HG03139 (cell line): ENCODE data around the gene EIF3C.
"Not testable (repeated sequence)": the region's sequence is repeated elsewhere in the genome, so short reads cannot be mapped to it uniquely, and the experiment has no call there.

Experiments used
- ATAC-seq: cut with Tn5 transposase; IDR thresholded peaks from one replicate; pipeline ENCODE4 v1.9.1; 2021; ENCODE audit not compliant: unreplicated experiment

EIF3C gene, protein sequence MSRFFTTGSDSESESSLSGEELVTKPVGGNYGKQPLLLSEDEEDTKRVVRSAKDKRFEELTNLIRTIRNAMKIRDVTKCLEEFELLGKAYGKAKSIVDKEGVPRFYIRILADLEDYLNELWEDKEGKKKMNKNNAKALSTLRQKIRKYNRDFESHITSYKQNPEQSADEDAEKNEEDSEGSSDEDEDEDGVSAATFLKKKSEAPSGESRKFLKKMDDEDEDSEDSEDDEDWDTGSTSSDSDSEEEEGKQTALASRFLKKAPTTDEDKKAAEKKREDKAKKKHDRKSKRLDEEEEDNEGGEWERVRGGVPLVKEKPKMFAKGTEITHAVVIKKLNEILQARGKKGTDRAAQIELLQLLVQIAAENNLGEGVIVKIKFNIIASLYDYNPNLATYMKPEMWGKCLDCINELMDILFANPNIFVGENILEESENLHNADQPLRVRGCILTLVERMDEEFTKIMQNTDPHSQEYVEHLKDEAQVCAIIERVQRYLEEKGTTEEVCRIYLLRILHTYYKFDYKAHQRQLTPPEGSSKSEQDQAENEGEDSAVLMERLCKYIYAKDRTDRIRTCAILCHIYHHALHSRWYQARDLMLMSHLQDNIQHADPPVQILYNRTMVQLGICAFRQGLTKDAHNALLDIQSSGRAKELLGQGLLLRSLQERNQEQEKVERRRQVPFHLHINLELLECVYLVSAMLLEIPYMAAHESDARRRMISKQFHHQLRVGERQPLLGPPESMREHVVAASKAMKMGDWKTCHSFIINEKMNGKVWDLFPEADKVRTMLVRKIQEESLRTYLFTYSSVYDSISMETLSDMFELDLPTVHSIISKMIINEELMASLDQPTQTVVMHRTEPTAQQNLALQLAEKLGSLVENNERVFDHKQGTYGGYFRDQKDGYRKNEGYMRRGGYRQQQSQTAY

DNA sequence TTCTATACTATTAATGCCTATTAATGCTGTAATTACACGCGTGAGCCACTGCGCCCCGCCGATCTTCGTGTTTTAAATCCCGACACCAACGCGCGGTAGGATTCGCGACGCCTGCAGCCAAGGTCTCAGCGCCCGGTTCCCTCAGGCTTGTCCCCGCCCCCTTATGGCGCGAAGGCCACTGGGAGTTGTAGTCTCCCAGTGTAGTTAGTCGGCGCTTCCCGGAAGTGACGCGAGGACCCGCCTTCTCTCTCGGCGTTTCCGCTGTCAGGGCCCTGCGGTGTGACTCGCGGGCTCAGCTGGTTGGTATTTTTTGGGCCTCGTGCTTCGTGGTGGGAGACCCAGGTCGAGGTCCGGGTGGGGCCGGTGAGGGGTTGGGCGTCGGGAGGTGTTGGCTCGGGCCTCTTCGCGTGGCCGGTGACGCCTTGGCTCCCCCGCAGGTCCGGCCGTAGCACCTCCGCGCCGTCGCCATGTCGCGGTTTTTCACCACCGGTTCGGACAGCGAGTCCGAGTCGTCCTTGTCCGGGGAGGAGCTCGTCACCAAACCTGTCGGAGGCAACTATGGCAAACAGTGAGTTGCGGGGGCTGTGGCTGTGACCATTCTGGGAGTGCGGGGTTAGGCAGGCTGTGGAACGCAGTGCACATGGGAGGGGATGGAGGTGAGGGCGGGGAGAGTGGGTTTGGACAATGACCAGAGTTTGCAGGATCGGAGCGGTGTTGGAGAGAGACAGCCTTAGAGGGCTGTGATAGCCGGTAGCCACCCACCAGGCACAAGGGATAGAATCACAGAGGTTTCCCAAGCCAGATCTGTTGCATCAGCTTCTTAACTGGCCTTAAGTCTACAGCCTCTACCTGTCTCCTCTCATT, at the start of gene EIF3C:
EIF3C (plus strand) TSS at position 245 of the 864 bp plus-strand sequence; CDS start at position 468, 223 bp downstream.
- ATAC-seq, result peak; percentile 96

DNA sequence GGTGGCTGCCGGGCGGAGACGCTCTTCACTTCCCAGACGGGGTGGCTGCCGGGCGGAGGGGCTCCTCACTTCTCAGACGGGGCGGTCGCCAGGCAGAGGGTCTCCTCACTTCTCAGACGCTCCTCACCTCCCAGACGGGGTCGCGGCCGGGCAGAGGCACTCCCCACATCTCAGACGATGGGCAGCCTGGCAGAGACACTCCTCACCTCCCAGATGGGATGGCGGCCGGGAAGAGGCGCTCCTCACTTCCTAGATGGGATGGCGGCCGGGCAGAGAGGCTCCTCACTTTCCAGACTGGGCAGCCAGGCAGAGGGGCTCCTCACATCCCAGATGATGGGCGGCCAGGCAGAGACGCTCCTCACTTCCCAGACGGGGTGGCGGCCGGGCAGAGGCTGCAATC, 45.0 kb upstream of the EIF3C start:
- ATAC-seq, result not testable (repeated sequence)

DNA sequence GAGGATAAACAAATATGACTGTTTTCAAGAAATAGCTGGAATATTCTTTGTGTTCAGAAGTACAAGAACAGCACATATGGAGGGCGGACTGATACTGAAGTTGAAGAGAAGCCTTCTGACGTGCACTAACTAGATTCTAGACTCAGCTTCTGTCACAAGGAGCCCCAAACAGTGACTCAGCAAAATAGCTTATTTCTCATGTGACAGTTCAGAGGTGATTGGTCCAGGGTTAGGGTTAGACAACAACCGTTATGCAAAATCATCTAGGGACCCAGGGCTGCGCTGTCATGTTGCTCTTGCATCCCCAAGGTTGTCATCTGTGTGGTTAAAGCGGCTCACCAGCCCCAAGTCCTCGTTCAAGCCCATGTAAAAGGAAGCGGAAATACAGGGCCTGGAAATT, 43.8 kb upstream of the EIF3C start:
- not testable (repeated sequence) for ATAC-seq

DNA sequence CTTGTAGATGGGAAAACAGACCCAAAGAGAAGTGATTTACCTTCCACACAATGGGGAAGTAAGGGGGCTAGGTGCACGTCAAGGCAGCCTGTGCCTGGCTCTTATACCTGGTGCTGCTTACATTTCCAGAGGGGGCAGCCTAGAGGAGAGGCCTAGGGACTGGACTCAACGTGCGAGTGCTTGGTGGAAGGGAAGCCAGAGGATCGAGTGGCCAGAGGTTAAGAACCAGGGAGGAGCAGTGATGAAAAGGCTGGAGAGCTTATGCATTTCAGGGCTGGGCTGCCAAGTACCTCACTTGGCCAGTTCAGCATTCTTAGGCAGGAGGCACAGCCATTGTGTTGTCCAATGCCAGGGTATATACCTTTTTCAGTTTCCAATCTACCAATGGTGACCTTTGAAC, 43.1 kb upstream of the EIF3C start:
- ATAC-seq, result not testable (repeated sequence)

DNA sequence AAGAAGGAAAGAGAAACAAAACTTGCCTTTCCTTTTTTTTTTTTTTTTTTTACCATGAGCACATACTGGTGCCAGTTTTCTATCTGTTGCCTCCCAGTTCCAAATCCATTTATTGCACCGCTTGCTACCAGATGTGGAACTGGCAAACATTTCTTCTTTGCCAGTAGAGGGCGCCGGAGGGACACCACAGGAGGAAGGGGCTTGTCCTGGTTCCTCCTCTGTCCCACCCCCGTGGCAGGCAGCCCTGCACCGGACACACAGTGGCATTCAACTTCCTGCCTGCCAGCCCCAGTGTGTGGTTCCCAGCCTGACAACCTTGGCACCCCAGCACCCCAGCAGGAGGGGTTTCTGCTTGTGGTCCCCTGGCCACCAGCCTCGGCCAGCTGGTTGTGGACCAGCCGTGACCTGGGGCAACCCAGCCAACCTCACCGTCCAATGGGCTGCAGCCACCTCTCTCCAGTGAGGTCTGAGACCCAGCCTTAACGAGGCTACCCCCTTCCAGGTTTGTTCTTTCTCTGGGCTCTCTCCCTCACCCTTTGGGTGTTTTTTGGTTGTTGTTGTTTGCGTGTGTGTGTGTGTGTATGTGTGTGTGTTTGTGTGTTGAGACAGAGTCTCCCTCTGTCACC, 22.8 kb upstream of the EIF3C start:
- ATAC-seq, result not testable (repeated sequence)

DNA sequence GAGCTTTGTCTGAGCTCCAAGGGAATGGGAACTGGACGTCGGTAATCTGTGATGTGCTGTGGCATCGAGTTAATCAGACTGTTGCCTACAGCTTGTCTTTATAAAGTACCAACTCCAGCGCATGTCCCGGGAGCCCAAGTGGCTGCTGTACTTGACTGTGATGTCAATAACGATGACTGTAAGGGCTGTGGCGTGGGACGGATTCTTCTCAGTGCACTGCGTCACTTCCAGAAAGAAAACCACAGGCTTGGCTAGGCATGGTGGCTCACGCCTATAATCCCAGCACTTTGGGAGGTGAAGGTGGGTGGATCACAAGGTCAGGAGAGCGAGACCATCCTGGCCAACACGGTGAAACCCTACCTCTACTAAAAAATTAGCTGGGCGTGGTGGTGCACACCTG, 21.8 kb upstream of the EIF3C start:
- ATAC-seq, result not testable (repeated sequence)

DNA sequence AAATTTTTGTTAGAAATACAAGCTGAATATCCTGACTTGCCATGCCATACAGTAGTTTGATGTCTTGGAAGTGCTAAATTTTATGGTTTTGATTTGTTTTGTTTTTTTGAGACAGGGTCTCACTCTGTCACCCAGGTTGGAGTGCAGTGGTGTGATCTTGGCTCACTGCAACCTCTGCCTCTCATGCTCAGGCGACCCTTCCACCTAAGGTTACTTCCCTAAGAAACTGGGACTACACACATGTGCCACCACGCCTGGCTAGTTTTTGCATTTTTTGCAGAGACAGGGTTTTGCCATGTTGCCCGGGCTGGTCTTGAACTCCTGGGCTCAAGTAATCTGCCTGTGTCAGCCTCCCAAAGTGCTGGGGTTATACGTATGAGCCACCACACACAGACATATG, 19.5 kb upstream of the EIF3C start:
- not testable (repeated sequence) for ATAC-seq

DNA sequence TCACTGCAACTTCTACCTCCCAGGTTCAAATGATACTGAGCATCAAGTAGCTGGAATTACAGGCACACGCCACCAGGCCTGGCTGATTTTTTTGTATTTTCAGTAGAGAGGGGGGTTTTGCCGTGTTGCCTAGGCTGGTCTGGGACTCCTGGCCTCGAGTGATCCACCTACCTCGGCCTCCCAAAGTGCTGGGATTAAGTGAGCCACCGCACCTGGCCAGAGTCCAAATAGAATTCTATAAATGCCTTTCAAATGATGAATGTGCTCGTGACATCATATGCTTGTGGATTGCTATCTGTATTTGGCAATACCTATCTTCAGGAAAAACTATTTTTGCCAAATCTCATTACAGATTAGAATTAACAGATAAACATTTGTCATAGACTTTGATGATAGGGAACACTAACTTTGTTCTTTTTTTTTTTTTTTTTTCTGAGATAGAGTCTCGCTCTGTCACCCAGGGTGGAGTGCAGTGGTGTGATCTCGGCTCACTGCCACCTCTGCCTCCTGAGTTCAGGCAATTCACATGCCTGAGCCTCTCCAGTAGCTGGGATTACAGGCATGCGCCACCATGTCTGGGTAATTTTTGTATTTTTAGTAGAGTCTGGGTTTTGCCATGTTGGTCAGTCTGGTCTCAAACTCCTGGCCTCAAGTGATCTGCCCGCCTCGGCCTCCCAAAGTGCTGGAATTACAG, 17.9 kb upstream of the EIF3C start:
- ATAC-seq, result not testable (repeated sequence)

DNA sequence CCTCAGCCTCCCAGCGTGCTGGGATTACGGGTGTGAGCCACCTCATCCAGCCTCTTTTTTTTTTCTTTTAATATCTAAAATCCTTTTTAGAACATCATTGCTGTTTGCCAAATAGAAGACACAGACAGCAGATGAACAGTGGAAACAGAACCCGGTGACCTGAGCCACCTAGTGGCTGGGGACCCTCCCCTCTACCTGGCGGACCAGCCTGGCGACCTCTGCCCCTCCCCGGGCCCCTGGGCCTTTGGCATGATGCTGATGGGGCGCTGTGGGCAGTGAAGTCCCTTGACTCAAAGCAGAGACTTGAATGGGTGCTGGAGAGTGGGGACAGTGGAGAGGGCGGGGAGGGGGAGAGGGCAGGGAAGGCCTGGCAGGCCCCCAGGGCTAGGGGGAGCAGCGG, 11.5 kb upstream of the EIF3C start:
- ATAC-seq, result not testable (repeated sequence)

DNA sequence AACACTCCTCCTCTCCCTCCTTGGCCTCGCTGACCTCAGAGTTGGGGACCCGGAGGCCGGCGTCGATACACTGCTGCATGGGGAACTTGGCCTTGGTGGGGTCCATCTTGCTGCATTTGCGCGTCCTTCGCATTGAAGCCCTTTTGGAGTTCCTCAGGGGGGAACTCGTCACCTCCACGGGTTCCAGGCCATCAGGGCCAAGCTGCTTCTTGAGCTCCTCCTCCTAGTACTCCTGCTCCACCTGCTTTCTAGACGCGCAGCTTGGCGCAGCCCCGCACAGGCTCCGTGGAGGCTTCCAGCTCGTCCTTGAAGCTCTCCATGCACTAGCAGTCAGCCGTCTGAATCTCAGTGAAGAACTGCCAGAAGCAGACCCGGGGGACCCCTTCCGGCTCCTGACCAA, 10.9 kb upstream of the EIF3C start:
- not testable (repeated sequence) for ATAC-seq

DNA sequence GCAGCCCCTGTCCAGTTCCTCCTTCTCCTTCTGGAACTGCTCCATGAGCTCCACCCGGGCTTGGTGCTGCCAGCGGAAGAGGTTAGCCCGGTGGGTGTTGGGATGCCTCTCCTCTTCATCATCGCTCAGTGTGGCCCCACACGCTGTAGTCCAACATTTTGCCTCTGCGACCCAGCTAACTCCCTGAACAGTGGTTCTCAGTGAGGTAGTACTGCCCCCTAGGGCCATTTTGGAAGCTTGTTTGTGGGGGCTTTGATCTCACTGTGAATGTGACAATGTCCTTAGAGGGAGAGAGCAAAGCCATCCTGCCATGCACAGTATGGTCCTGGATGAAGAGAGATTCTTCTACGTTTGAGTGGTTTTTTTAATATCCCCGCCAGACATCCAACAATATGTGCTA, 9.9 kb upstream of the EIF3C start:
- ATAC-seq, result not testable (repeated sequence)

DNA sequence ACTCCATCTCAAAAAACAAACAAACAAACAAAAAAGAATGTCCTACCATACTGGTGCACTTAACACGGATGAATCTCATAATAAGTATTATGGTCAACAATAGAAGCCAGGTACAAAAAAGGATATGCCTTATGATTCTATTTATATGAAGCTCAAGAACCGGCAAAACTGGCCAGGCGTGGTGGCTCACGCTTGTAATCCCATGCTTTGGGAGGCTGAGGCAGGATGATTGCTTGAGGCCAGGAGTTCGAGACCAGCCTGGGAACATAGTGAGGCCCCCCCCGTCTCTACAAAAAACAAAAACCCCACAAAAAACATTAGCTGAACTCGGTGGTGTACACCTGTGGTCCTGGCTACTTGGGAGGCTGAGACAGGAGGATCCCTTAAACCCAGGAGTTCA, 7.0 kb upstream of the EIF3C start:
- ATAC-seq, result not testable (repeated sequence)

DNA sequence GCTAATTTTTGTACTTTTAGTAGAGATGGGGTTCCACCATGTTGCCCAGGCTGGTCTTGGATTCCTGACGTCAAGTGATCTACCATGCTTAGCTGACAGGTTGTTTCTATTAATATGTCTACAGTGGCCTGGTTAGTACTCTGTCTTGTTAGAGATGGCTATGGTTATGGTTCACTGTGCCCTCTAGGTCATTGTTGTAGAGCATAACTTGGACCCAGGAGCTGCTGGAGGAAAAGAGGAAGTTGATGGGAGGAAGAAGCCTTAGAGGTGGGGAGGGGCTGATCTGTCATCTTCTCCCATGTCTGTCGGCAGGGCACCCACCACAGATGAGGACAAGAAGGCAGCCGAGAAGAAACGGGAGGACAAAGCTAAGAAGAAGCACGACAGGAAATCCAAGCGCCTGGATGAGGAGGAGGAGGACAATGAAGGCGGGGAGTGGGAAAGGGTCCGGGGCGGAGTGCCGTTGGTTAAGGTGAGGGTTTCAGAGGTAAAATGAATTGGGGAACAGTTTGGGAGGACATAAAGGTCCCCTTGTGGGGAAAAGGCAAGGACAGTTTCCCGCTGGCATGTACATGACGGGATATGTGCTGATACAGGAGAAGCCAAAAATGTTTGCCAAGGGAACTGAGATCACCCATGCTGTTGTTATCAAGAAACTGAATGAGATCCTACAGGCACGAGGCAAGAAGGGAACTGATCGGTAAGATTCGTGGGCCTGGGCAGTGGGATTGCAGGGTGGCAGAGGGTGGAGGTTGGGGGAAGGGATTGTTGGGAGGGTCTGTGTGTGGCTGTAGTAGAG, 11.8 kb downstream of the EIF3C start:
- ATAC-seq, result not testable (repeated sequence)

DNA sequence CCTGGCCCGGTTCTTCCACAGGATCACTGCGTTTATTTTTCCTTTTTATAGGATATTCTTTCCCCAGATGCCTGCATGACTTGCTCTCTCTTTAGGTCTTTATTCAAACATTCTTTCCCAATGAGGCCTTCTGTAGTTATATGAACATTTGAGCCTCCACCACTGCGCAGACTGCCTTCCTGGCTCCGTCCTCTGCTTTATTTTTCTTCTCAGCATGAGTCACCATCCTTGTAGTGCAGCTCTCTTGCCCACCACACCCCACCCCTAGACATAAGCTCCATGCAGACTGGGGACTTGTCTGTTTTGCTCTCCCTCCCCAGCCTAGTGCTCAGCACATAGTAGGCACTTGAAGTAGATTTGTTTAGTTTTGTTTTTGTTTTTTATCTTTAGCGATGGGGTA, 20.0 kb downstream of the EIF3C start:
- not testable (repeated sequence) for ATAC-seq

DNA sequence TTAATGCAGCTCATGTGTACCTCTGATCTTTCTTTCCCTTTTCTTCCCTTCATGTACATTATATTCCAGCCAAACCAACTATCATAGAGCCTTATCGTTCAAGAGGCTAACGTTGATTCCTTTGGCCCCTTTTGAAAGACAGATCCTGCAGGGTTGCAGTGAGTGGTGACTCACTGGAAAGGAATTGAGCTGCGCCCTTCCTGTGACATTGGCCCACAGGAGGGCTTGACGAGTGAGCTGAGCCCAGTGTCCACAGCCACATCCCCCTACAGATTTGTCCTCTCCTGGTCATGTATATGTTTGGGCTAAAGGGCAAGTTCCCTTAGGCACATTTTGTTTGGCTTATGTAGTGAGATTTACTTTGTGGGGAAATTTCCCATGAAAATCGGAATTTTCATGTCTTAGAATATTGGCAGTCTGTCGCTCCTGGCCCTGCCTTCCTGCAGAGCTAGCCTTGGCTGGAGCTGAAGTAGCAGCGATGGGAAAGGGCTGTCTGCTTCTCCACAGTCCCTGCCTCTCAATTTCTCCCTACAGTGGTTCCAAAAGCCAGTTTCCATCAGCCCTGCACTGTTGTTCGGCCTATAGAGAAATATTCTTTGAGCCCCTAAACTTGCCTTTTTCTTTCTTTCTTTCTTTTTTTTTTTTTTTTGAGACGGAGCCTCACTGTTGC, 21.3 kb downstream of the EIF3C start:
- ATAC-seq, result not testable (repeated sequence)

DNA sequence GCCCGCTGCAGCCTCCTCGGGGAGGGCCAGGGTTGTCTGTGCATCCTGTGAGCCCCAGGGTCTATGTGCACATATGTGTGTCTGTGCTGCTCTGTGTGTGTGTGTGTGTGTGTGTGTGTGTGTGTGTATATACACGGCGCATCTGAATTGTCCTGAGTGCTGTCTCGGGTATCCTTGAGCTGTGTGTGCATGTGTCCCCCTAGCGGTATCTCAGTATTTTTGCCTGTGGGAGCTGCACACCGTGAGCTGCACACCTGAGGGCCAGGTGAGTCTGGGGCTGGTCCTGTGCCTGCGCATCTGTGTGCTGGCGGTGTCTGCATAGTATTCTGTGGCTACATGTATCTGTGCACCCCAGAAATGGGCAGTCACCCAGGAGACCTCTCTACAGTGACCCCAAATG, 28.5 kb downstream of the EIF3C start:
- ATAC-seq, result not testable (repeated sequence)

DNA sequence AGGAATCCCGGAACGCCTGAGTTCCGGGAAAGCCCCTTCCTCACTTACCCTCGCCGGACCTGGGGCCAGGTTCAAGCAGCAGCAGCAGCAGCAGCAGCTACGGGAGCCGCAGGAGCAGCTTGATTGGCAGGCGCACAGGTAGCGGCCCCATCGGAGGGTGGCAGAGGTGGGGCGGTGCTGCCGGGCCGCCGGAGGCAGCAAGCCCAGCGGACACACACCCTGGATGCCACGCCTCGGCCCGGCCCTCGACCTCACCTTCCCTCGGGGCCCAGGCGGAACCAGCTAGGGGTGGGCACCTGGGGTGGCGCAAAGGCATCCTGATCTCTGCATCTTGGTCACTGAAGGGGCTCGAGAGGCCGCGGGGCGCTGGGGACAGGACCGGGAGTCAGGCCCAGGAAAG, 29.4 kb downstream of the EIF3C start:
- not testable (repeated sequence) for ATAC-seq

DNA sequence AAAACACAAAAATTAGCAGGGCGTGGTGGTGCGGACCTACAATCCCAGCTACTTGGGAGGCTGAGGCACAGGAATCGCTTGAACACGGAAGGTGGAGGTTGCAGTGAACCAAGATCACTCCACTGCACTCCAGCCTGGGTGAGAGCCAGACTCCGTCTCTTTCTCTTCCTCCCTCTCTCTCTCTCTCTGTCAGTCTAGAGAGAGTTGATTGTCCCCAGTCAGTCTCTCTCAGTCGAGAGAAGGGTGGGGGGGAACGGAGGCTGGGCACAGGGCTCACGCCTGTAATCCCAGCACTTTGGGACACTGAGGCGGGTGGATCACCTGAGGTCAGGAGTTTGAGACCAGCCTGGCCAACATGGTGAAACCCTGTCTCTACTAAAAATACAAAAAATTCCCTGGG, 30.0 kb downstream of the EIF3C start:
- ATAC-seq, result not testable (repeated sequence)
